Stimulated activated CD8-positive, alpha-beta memory T cell treated with anti-CD3 and anti-CD28 coated beads, Interleukin-15, amount 100 ng/mL, for 4 hours (primary cell): ENCODE measurements around the gene CTU2.
A peak's percentile ranks its signal among the peaks of the same experiment; 100 is the strongest.
"Not testable (repeated sequence)": the region's sequence is repeated elsewhere in the genome, so short reads cannot be mapped to it uniquely, and the experiment has no call there.

Experiments used
- DNase-seq, 2 donors: peaks; one replicate each; pipeline ENCODE4 v3.0.0-alpha.2; 2020; ENCODE audit warnings: low read depth in 2 of 2

Gene CTU2

GRCh38 chr16:88706229-88706964 is at the start of gene CTU2, which contains the start of gene RNF166:
Gene CTU2, plus strand, starts transcription at chr16:88706503. Its CDS starts 28 bp downstream, at chr16:88706531.
Gene RNF166, minus strand, starts transcription at chr16:88706408. Its CDS starts 83 bp downstream, at chr16:88706325.
- peak; percentile 82 to 90 for DNase-seq

- no peak for DNase-seq
Measured at GRCh38 chr16:88657371-88657770, 48.9 kb upstream of the CTU2 start.

GRCh38 chr16:88658714-88659113 is 47.6 kb upstream of the CTU2 start:
- DNase-seq = no peak

DNA sequence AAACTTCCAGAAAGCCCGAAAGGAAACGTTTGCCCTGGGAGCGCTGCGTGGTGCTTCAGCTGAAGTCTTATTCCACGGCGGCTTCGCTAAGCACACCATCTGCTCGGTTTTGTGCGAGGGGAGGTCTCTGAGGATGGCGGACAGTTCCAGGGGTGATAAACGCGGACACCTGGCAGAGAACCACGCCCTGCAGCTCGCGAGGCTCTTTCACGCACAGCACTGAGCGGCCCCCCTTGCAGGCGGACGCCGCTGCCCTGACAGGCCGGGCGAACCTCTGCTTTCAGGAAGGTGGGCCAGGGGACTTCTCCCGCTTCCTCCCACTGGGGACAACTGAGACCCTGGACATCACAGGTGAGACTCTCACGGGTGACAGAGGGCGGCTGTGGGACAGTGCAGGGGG is 47.1 kb upstream of the CTU2 start:
- DNase-seq = no peak

GRCh38 chr16:88661468-88661867 is 44.8 kb upstream of the CTU2 start:
- no peak for DNase-seq

DNA sequence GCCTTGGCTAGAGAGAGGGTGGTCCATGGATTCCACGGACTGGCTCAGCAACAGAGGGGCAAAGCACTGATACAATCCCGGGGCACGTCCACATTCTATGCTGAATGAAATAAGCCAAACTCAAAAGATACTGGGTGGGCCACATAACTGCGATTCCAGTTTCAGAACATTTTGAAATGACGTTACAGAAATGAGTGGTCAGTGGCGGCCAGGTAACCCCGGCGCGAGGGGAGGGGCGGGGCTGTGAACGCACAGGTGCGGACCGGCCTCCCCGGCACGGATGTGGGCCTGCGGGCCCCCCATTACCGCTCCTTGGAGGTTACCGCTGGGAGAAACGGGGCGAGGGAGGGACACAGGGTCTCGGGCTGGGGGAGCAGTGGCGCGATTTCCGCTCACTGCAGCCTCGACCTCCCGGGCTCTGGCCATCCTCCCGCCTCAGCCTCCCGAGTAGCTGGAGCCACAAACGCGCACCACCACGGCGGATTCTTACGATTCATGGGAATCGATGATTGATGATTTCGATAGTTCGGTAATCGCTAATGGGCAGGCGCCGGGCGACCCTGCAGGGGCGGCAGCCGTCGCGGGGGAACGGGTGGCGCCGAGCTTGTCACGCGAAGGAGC is 44.0 kb upstream of the CTU2 start:
- DNase-seq = no peak

- DNase-seq = peak; percentile 90 to 92
Measured at GRCh38 chr16:88662843-88663606, 43.3 kb upstream of the CTU2 start, which contains the start of gene MVD. Gene MVD, minus strand, starts transcription at chr16:88663091. Its CDS starts 11 bp downstream, at chr16:88663080.

DNA sequence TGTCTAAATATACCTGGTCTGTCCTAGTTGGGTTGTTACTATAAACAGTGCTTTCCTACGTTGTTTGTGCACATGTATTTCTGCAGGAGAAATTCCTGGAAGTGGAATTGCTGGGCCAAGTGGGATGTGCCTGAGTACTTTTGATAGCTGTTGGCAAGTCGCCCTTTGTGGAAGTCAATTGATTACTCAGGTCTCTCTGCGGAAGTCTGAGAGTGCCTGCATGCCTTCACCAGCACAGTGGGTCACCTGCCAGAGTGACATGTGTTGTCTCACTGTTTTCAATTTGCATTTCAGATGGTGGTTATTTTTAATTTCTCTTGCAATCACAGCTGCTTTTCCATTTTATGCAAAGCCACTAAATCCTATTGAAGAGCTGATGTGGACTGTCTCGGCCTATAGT is 41.2 kb upstream of the CTU2 start:
- no peak for DNase-seq

GRCh38 chr16:88665570-88665969 is 40.7 kb upstream of the CTU2 start:
- no peak for DNase-seq

DNA sequence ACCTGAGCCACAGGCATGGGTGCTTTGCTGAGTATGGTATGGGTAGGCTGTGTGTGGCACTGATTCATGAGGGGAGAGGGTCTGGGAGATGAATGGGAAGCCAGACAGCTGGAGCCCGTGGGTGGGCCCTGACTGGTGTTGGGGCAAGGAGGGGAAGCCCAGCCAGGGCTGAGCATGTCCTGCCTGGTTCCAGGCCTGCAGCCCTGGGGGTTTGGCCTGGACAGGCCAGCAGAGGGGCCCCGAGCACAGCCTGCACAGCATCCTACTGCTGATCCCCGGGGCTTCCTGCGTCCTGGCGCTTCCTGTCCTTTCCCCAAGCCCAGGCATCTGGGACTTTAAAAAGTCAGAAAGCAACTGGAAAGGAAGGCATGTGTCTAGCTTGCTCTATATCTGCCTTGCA is 38.8 kb upstream of the CTU2 start:
- no peak for DNase-seq

- not testable (repeated sequence) for DNase-seq
Measured at GRCh38 chr16:88669493-88669892, 36.8 kb upstream of the CTU2 start.

- DNase-seq = no peak
Measured at GRCh38 chr16:88669980-88670379, 36.3 kb upstream of the CTU2 start.

DNA sequence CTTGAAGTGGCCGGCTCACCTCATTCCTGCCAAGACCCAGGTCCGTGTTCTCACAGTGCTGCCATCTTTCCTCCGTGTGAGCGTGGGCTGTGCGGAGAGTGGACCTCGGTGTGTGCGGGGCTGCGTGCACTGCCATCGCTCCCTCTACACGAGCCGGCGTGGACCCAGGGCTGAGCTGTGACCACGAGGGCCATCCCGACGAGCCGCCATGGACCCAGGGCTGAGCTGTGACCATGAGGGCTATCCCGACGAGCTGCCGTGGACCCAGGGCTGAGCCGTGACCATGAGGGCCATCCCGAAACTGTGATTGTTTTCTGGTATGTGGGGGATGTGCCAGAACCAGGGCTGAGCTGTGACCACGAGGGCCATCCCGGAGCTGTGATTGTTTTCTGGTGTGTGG is 34.5 kb upstream of the CTU2 start:
- no peak for DNase-seq

GRCh38 chr16:88672776-88673175 is 33.5 kb upstream of the CTU2 start:
- DNase-seq = no peak

DNA sequence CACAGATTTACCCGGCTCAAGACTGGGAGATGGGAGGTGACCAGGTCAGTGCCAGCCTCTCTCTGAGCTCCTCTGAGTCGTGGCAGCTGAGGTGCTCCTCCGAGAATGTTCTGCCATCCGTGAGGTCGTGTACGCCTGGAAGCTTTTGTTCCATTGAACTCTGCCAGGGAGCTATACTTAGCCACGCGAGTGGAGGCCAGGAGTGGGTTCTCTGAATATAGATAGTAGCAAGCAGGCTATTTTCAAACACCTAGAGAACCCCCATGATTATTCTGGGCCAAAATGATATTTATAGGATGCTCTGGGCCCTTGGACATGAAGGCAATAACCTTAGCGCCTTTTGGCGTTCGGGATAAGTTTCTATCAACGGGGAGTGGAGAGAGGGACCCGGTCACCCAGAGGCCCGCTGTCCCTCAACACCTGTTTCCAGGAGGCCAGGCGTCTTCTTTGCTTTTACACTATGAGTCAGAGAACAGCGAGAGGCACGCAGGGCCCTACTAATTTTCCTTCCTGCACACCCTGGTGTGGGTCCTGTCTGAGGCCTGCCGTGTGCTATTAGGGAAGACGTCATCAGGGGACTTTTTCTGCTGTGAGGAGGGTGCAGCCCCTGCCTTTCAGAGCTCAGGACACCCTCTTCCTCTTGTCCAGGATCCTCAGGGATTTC is 32.5 kb upstream of the CTU2 start:
- no peak for DNase-seq

GRCh38 chr16:88676502-88677242 is 29.6 kb upstream of the CTU2 start:
- no peak for DNase-seq

GRCh38 chr16:88677721-88678120 is 28.6 kb upstream of the CTU2 start:
- DNase-seq = no peak

GRCh38 chr16:88678224-88678979 is 27.9 kb upstream of the CTU2 start:
- no peak for DNase-seq

GRCh38 chr16:88680554-88681083 is 25.7 kb upstream of the CTU2 start:
- no peak for DNase-seq

DNA sequence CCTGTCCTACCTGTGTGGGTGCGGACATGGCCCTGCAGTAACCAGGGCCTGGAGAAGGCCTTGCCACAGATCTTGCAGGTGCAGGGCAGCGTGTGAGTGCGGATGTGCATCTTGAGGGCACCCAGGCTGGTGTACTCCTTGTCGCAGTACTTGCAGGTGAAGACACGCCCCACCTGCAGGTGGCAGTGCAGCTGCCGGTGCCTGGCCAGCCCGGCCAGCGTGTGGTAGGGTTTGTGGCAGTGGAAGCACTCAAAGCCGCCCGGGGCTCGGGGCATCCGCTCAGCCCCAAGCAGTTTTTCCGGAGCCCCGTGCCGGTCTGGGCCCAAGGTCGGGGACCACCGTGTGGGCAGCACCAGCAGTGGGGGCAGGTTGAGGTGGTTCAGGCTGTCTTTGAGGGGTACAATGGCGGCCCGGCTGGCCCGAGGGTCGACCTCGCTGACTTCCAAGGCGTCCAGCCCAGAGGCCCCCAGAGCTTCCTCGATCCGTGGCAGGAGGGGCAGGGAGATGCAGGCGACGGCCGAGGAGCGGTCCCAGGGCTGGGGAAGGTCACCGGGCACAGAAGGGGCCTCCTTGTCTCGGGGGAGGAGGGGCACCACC is 25.1 kb upstream of the CTU2 start:
- no peak for DNase-seq
